B cell (primary cell): ENCODE data around the gene MC4R.

Experiments
- EZH2 ChIP-seq: IDR thresholded peaks from 2 replicates; pipeline ENCODE4 v1.6.1; 2012; ENCODE audit warnings: borderline replicate concordance, low read depth, mild to moderate bottlenecking, moderate library complexity, low read length; ENCODE audit not compliant: insufficient read depth, poor library complexity, severe bottlenecking
- TF ChIP-seq, protein P1 (sequence below): fragments of 200-600 bp; IDR thresholded peaks from one replicate; pipeline ENCODE4 v1.8.0; 2022; ENCODE audit warnings: antibody characterized with exemption, mild to moderate bottlenecking

DNA sequence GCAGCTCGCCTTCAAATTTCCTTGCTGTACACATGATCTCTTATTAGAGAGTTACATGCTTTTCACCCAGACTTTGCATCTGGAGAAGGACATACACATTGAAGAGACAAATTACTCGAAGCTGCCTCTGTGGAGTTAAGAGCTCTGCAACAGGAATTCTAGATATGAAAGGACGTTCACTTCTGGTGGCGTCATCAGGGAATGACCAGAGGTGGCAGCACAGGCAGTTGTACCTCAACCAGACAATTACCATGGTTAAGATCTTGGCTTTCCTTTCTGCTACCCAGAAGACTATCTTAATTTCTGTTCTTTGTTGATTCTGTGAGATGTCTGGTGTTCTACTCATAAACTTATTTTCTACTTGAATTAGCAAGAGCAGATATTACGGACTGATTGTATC lies 39.1 kb upstream of the MC4R start:
- TF ChIP-seq, protein P1, sequence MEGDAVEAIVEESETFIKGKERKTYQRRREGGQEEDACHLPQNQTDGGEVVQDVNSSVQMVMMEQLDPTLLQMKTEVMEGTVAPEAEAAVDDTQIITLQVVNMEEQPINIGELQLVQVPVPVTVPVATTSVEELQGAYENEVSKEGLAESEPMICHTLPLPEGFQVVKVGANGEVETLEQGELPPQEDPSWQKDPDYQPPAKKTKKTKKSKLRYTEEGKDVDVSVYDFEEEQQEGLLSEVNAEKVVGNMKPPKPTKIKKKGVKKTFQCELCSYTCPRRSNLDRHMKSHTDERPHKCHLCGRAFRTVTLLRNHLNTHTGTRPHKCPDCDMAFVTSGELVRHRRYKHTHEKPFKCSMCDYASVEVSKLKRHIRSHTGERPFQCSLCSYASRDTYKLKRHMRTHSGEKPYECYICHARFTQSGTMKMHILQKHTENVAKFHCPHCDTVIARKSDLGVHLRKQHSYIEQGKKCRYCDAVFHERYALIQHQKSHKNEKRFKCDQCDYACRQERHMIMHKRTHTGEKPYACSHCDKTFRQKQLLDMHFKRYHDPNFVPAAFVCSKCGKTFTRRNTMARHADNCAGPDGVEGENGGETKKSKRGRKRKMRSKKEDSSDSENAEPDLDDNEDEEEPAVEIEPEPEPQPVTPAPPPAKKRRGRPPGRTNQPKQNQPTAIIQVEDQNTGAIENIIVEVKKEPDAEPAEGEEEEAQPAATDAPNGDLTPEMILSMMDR = no peak
- no peak for TF ChIP-seq EZH2
